Activated T-cell treated with anti-CD3 and anti-CD28 coated beads for 4 hours (primary cell): ENCODE data around the gene LRRC3.

Experiments used
- DNase-seq: peaks from one replicate; pipeline ENCODE4 v3.0.0-alpha.2; 2020

Gene LRRC3

DNA sequence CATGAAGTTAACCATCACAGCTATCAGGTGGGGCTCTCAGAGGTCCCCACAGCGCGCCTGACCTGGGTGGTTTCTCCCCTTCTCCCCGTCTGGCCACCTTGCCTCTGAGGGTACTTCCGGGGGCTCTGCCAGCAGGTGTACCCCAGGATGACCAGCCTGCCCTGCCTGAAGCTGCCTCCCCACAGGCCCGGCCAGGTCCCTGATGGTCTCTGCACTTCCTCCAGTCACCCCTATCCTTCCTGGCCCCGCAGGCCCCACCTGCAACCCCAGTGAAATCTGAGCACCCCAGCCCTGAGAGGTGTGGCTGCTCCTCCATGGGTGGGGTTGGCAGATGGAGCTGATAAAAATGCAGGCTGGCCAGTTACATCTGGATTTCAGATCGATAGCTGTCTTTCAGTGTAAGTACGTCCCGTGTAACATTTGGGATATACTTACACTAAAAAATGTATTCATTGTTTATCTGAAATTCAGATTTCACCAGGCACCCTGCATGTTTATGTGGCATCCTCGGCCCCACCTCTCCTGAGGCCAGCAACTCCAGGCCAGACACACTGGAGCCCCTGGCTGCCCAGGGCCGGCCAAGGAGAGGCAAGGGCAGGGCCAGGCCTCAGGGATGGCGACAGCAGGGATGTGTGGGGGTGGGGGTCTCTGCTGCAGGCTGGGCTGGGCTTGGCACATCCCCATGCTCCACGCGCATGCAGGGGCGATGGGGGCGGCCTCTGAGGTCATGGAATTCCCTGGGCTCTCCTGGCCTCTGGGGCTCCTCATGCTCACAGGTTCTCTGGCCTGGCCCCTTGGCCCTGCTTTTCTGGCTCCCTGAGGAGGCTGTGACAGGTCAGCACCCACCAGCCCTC is 25.1 kb downstream of the LRRC3 start:
- no peak for DNase-seq

DNA sequence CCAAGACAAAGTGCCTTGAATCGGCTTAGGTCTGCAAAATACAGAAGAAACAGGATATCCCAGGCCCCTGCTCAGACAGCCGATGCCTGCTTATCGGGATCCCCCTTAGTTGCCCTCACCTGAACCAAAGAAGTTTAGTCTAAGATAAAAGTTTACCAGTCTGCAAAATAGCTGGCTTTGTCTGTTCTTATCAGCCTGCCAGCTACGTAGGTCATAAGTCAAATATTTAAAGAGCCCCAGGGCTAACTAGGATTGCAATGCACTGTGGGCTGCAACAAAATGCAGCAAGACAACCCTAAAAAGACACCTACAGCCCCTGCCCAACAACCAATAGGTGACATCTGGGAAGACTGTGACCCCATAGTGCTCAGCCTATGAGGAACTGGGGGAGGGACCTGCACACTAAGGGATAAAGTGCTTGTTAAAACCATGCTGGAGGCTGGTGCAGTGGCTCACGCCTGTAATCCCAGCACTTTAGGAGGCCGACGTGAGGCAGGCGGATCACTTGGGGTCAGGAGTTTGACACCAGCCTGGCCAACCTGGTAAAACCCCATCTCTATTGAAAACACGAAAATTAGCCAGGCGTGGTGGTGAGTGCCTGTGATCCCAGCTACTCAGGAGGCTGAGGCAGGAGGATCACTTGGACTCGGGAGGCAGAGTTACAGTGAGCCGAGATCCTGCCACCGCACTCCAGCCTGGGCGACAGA is 27.4 kb downstream of the LRRC3 start:
- DNase-seq: no peak

DNA sequence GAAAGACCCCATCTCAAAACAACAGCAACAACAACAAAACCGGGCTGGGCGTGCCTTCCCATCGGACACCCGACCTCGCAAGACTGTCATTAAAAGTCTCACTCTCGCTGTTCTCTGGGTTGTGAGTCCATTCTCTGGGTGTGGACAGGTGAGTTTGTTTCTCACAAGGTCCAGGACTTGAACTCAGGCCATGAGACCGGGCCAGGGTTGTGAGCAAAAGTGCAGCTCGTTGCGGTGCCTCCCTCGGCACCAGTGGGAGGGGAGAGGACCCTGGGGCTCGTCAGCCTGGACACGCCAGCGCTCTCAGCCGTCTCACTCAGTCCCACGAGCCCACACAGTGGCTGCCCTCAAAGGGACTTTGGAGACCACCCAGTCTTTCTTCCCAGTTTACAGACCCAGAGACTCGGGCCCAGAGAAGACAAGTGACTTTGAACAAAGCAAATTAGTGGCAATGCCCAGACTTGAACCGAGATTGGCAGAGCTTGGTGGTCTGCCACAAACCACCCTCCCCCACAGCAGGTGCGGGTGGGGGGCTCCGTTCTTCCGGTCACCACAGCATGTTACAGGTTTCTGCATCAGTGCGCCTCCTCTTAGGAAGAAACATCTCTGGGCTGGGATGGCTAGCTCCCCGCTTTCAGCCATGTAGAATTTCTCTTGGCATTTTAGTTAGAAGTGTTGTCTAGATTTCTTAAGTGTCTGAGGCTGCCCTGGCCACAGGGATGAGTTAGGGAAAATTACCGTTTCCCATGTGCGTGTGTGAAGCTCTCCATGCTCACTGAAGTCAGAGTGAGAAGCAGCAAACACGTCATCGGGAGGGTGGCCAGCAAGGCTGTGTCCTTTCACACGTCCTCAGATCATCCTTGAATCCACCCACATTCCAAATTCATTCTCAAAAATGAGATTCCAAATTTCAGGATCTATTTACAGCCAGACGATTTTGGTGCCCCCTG is 28.3 kb downstream of the LRRC3 start:
- DNase-seq: no peak

DNA sequence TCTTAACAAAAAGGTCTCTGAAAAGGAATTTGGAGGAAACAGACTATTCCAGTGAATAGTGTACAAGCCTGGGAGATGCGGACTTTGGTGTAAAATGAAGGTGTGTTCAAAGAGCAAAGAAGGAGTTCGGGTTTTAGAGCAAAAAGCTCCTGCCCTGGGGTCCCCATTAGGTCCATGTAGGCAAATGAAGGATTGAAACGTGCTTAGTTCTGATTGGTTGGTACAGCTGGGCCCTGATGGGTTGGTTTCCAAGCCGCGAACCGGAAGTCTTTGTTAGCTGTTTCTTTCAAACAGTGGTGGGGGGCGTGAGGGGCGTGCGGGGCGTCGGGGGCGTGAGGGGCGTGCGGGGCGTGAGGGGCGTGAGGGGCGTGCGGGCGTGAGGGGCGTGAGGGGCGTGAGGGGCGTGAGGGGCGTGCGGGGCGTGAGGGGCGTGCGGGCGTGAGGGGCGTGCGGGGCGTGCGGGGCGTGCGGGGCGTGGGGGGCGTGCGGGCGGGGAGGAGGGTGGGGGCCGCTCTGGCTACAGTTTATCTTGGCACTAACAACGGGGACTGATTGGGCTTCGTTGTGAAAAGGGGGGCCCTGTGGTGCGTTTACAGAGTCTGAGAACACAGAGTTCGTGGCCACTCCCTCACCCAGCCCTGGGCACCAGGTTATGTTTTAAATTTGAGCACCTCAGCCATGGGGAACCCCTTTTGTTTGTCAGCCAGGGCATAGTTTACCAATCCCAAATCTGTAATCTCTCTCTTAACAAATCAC is 29.4 kb downstream of the LRRC3 start:
- no peak for DNase-seq

DNA sequence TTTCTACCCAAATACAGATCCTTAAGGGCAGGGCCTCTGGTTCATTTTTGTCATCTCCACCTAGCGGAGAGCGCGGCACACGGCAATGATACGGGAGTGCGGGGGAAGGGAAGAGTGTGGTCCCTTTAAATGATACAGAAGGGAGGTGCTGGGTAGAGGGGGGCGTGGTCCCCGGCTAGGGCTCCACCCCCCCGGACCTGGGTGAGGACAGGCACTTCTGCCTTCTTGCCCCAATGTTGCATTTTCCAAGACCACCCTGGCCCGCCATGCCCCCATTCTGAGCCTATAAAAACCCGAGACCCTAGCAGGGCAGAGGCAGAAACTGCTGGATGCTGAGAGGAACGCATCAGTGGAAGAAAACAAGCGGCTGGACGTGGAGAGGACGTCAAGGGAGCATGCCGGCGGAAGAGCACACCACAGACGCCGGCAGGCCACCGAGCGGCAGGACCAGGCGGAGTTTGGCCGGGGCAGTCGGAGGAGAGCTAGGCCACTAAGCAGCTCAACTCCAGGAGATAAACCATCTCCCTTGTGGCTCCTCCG is 30.0 kb downstream of the LRRC3 start:
- peak; percentile 40 for DNase-seq

DNA sequence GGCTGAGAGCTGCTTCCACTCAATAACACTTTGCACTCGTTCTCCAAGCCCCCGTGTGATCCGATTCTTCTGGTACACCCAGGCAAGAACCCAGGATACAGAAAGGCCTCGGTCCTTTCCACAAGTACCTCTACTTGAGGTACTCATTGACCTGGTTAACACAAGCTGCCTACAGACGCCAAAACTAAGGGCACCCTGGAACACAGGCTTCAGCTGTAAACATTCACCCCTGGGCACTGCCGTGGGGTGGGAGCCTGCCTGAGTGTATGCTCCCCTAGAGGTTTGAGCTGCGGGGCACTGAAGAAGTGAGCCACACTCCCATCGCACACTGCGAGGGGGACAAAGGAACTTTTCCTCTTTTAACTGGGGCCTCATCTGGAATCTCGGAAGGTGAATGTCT is 30.5 kb downstream of the LRRC3 start:
- DNase-seq: no peak

DNA sequence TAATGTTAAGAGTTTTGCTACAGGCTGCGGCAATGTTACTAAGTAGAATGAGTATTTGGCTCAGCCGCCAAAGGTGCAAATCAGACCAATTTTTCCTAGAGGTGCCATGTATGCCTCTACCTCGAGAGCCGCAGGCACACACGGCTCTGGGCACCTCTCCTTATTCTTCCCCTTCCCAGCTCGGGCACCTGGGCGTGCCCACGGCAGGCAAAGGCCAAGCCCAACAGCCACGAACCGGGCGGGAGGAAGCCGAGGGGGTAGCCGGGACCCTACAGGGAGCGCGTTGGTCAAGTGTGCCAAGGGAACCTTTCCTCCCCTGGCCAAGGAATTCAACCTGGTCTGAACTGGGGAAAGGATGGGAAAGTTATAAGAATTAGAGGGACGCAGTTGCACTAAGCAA is 31.0 kb downstream of the LRRC3 start:
- DNase-seq: no peak

DNA sequence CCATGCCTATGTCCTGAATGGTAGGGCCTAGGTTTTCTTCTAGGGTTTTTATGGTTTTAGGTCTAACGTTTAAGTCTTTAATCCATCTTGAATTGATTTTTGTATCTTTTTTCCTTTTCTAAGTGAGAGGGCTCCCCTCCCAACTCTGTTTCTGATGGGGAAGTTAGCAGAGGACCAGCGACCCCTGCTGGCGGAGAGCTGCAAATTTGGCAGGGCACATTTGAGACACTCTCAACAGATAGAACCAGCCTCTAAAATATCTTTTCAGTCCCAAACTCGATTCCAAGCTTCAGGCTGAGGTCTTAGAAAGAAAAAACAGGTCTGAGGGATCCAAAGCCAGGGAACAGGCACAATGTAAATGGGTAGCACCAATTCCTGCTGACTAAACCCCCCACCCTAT is 32.5 kb downstream of the LRRC3 start:
- DNase-seq: no peak

DNA sequence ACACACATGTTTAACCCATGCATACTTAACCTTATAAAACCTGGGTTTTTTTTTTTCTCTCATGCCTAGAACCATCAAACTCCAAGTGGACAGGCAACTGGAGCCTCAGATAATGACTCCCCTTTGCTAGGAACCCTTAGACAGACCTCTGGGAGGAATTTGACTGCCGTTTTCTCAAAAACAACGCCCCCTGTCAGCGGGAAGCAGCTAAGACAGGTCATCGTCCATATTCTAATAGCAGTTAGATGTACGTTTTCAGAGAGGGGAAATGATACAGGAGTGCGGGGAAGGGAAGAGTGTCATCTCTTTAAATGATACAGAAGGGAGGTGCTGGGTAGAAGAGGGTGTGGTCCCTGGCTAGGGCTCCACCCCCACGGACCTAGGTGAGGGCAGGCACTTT is 34.7 kb downstream of the LRRC3 start:
- DNase-seq: no peak

DNA sequence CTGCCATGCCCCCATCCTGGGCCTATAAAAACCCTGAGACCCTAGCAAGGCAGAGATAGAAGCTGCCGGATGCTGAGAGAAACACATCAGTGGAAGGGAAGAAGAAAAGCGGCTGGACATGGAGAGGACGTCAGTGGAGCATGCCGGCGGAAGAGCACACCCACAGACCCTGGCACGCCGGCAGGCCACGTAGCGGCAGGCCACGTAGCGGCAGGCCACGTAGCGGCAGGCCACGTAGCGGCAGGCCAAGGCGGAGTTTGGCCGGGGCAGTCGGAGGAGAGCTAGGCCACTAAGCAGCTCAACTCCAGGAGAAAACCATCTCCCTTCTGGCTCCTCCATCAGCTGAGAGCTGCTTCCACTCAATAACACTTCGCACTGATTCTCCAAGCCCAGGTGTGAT is 35.1 kb downstream of the LRRC3 start:
- no peak for DNase-seq

DNA sequence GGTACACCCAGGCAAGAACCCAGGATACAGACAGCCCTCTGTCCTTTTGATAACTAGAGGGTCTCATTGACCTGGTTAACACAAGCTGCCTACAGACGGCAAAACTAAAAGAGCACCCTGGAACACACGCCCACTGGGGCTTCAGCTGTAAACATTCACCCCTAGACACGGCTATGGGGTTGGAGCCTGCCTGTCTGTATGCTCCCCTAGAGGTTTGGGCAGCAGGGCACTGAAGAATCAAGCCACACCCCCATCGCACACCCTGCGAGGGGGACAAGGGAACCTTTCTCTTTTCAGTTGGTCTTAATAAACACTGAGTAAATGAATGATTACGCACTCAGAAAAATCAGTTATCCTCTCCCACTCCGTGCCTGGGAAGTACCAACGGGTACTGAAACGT is 35.5 kb downstream of the LRRC3 start:
- no peak for DNase-seq

DNA sequence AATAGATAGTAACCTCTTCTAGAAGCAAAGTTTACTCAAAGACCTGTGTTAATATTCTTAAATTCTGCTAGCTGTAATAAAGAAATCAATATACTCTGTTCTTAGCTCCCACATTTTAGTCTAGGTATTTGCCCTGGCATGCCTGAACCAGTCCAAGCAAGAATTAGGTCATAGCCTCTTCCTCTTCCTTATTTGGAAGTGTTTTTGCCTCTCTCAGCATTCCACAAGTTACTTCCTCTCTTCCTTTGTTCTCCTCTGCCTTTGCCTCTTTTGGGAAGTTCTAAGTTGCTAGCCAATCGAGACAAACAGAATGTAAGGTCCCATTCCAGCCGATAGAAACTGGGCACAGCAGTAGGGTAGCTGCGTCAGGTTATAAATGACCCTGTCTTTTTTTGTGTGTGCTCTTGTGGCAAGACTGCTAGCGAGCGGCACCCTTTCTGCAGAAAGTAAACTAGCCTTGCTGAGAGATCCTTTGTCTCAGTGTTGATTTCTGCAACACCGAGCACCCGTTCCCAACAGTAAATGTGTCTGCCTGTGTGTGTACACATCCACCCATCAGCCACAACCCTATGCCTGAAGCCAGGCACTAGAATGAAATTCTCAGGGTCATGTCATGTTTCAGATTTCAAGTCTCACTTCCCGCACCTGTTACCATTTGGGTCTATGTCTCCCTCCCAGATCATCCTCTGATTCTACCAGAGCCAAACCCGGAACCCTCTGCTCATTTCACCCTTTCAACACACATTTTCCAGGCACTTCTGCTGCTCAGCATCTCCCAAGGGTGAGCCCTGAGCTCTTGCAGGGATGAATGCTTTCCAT is 37.5 kb downstream of the LRRC3 start:
- DNase-seq: no peak

DNA sequence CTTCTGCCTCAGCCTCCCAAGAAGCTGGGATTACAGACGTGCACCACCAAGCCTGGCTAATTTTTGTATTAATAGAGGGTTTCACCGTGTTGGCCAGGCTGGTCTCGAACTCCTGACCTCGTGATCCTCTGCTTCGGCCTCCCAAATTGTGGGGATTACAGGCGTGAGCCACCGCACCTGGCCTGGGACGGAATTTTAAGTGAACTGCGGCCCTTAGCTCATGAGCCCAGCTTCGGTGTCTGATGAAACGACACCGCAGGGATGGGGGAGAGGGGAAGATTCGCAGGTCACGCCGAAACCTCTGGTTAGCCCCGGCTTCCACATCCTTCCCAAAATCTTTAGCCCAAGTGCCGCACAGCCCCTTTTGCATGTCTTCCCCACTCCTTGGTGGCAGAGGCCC is 39.1 kb downstream of the LRRC3 start:
- DNase-seq: no peak

DNA sequence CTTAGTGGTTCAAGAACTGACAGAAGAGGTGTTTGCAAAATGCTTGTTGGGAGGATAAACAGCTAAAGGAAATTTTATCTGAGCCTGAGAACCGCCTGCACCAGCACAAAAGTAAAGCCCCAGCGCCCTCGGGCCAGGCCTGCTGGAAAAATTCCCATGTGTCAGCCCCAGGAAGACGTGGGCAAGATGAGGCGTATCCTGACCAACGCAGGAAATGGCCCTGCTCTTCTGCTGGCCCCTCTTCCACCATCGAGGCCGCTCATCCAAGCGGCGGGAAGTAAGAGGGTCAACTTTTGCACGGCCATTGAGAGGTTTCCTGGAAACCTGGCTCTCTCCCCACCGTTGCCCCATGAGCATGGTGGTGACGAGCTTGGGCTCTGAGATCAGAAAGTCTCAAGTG is 39.6 kb downstream of the LRRC3 start:
- DNase-seq: no peak

DNA sequence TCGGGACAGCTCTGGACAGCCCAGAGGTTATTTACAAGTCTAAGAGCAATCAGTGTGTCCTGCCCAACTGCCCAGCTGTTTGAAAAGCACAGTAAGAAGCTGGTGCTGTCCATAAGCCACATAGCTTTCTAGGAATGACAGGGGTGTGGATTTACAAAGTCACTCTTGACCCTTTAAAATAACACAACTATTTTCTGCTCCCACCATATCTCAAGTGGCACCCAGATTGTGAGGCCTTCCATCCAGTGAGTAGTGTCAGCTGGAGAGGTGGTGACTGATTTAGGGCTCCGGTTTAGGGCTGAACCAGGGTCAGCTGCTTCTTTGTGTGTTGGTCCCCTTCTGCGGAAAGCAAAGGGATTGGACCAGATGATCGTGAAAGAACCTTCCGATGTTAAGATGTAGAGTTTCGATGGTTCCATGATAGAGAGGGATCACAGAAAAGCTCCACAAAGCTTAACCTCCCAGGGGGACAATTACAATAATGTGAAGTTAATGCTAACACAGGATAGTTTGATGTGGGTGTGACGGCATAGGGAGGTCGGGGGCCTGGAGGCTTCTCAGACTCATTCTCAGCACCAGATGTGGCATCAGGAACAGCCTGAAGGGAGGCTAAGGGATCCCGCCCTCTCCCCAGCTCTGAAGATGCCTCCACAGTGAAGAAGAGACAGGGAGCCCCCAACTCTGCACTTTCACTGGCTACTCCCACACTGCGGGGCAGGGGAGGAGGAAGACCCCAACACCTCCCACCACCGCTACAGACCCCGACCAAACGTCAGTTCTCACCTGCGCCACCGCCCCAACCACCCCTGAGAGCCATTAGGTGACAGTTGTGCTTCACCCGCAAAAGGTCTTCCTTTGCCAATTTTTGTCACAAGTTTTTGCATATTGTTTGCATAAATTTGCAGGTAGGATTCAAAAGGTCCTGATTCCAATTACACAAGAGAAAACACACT is 40.6 kb downstream of the LRRC3 start:
- DNase-seq: no peak

DNA sequence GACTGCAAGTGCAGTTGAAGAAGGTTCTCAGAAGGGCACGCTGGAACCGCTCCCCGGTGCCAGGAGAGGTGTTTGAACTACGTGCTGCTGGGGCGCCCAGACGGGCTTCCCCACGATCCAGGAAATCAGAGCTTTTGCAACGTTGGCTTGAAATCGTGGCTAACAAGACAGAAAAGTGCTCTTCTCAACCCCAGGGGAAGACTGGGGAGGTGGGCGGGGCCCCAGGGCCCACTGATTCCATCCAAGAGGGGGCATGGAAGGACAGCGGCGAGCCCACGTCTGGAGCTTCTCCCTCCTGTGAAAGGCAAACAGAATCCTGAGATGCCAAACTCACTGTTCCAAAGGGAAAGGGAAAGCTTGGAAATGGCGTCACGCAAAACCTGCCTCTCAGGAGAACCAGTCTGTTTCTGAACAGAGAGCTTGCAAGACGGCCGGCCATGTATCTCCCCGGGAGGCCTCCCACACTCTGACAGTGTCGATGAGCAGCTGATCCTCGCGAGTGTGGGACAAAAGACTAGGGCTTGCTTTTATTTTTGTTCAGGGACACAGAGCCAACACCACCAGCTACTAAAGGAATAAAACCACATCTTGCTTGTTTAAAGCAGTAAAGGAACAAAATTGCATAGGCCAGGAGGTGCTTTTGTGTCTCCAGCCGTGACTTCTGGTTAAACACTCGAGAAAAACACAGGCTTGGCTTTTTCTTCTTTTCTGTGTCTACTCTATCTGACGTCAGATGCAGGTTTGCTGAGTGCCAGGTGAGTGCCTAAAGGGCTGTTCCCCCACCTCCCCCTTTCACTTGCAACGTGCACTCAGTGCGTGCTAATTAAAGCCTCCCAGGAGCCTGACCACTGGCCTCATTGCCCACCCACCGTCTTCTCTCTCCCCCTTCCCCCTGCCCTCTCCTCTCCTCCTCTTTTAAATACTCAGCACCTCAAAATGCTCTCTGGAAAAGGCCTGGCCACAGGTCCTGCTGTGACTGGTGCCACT is 41.5 kb downstream of the LRRC3 start:
- no peak for DNase-seq

DNA sequence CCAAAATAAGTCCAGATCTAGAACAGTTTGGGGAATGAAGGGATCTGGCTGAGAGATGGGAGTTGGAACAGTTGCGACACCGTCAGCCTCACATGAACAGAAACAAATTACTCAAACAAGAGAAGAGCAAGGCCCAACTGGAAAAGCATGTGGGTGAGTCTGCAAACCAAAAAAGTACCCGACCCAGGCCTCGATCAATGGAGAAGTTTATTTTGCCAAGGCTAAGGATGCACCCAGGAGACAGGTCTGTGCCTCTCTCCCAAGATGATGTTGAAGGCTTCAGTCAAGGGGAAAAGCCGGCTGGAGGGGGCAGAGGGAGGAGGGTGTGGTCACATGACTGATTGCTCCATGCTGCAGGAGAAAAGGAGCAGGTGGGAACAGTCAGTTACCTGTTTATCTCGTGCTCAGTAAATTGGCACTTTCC is 42.4 kb downstream of the LRRC3 start:
- no peak for DNase-seq

DNA sequence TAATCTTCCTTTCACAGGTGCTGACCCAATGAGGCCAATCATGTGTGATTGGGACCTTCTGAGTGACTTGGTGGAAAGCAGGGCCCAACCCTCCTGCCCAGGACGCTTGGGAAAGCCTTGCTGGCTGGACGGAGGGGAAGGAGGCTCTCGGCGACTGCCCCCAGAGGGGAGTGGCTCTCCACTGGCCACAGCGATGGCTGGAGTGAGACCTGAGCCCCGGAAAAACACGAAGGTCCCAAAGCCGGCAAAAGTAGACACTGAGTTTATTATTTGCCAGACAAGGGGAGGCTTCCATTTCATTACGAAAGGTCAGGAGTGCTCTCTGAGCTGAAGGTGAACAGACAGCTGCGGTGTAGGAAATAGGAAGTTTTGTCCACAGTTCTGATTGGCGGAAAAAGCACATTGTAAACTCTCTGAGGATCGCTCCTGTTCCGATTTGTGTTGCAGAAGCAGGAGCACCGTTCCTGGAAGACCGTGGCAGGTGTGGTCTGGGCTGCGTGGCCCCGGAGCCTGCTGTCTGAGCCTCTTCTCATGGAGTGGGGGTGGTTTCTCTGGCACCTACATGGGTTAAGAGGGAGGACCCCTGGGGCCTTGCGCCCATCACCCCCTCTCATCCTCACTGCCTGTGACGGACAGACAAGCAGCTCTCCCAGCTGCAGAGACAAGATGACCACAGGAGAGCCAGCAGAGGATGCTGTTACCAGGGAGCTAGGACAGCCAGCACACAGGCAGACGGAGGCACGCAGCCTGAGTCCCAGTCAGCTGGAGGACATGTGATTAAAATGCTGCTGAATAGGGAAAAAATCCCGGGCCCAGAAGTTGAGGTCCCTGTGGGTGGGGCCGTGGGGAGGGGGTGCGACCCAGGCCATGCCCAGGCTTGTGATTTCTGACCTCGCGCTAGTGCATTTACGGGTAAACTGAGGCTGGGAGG is 43.2 kb downstream of the LRRC3 start:
- DNase-seq: no peak
